Stimulated activated CD8-positive, alpha-beta memory T cell treated with anti-CD3 and anti-CD28 coated beads, Interleukin-4, amount 100 ng/mL, for 4 hours (primary cell): ENCODE data around the gene MED8.

Experiments used
- DNase-seq, 2 donors: peaks; one replicate each; pipeline ENCODE4 v3.0.0-alpha.2; 2020; ENCODE audit warnings: low read depth in 2 of 2, low spot score in 1 of 2

Gene MED8, protein sequence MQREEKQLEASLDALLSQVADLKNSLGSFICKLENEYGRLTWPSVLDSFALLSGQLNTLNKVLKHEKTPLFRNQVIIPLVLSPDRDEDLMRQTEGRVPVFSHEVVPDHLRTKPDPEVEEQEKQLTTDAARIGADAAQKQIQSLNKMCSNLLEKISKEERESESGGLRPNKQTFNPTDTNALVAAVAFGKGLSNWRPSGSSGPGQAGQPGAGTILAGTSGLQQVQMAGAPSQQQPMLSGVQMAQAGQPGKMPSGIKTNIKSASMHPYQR

DNA sequence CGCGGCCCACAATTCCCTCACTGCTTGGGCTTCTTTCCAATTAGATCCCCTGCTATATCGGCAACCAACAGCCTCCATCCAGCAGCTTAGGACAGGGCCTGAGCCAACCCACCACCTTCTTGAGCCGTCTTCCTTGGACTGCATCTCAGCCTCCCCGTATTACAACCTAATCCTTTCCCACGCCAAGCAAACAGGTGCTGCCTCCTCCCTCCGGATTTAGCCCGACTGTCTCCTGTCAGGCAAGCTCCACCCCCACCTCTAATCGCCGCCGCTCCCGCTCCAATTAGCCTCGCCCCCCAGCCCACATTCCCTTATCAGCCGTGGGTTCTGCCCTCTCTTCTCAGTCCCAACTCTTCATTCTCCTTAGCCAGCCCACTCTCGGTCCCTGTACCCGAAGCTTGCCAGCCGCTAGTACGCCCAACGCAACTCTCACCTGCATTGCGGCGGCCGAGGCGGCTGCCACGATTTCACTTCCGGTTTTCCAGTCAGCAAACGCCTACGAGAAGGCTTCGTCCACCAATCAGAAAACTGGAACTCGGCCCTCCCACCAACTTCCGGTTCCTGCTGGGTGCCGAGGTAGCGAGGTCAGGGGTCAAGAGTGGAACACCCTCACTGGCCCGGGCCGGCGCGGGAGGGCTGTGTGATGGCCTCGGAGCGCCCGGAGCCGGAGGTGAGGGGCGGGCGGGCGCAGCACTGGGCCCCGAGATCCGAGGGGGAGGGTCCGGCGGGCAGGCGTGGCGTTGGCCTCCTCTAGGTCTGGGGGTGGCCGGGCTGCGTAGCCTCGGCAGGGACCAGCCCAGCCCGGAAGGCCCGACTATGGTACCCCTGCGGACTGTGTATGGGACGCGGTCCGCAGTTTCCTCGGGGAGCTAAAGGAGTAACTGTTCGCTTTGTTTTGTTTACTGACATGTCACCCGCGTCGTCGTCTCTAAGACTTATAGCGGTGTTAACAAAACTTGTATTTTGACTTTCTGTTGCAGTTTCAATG, at the start of gene MED8, which contains the start of gene SZT2:
TSS of gene MED8 (minus strand) at position 475 of the 988 bp plus-strand sequence. CDS start at position 439, 36 bp downstream.
TSS of gene SZT2 (plus strand) at position 574 of the 988 bp plus-strand sequence. CDS start at position 644, 70 bp downstream.
- DNase-seq, result peak; percentile 83 to 89

DNA sequence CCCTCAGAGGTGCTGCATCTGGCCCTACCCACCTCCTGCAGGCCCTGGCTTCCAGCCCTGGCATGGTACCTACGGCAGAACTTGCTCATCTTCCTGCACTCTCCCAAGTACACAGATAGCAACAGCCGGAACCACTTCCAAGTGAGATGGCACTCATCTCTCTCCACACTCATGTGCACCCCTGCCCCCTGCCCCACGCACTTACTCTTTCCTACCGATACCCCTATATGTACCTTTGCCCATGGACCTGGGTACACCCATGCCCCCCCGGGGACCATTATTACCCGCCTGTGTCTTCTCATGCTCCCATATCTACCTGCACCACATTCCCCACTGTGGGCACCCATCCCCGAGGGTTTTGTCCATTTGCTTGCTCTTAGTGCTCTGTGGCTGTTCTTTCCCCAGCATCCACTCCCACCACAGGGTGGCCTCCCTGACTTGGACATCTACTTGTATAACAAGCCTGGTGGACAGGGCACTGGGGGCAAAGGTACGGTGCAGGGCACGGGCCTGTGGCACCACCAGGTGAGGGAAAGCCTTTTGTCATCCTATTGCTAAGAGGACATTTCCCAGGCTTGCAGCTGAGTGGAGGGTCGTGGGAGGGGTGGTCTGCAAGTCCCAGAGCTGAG, 49.5 kb upstream of the MED8 start:
- no peak for DNase-seq

DNA sequence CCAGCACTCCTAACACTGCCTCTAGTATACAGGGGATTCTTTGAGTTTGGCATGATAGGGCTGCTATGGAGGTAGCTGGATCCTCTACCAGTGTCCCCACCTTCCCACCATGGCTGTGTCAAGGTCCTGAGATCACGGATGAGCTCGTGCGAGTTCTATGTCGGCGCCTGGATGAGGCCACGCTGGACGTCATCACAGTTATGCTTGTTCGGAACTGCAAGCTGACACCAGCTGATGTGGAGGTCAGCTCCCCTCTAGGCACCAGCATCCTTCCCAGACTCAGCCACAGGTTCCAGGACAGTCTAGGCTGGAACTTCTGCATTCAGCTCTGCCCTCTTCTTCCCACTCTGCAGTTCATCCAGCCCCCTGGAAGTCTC, 49.0 kb upstream of the MED8 start:
- DNase-seq, result no peak

DNA sequence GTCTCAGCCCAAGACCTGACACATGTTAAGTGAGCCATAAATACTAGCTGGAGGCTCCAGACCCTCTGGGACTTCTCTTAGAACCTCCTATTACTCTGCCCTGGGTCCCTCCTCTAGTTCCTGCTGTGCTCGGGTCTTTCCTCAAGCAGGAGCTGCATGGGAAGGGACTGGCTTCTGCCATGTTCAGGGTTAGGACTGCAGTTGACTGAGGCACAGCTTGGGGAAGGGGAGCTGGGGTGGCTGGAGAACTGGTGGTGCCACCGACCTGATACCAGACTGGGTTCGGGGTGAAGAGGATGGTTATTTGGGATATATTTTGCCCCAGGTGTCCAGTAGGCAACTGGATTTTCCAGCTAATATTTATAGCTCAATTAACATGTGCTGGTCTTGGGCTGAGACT, 48.4 kb upstream of the MED8 start:
- DNase-seq, result no peak

DNA sequence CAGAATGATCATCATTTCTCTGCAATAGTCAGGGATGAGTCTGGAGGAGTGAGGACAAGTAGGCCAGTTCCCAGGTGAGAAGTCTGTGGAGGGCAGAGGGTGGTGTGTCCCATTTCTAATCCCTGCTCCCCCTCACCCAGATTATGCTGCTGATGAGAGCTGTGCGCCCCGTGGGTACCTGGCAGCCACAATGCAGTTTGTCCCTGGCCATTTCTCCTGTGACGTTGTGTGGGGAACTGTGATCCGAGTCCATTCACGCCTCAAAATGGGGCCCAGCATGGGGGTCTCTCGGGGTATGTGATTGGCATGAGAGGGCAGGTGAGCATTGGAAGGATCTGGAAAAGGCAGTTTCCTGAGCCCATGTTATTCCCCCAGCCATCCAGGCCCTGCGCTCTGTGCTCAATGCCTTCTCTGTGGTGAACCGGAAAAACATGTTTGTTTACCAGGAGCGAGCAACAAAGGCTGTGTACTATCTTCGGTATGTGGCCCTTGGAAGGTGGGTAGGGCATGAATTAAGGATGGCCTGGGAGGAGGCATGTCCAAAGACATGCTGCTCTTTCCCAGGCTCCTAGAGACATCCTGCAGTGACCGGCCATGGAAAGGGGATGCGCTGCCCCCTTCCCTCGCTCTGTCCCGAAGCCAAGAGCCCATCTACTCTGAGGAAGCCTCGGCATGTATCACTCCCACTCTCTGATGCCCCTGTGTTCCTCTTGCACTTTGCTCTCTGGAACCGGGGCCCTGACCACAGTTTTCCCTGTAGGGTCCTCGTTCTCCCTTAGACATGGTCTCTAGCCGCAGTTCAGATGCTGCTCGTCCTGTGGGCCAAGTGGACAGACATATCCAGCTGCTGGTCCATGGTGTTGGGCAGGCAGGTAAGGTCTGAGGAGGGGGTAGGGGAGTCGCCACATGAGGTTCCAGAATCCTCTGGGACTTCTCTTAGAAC, 47.7 kb upstream of the MED8 start:
- no peak for DNase-seq

DNA sequence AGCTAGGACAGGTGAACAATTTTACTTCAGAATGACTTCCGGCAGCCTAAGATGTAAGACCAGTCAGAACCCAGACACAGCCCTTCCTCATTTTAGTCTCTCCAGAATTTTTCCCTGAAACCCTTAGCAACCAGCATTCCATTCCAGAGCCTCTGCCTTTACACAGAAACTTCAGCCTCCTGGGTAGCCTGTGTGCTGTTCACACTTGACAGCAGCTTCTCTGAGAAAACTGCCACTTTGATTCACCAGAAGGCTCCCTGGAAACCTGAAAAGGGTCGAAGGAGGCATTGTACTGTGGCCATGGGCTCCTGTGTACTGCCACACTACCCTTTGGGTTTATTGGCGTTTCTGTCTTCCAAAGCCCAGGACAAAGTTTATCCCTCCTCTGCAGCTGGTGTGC, 46.8 kb upstream of the MED8 start:
- no peak for DNase-seq

DNA sequence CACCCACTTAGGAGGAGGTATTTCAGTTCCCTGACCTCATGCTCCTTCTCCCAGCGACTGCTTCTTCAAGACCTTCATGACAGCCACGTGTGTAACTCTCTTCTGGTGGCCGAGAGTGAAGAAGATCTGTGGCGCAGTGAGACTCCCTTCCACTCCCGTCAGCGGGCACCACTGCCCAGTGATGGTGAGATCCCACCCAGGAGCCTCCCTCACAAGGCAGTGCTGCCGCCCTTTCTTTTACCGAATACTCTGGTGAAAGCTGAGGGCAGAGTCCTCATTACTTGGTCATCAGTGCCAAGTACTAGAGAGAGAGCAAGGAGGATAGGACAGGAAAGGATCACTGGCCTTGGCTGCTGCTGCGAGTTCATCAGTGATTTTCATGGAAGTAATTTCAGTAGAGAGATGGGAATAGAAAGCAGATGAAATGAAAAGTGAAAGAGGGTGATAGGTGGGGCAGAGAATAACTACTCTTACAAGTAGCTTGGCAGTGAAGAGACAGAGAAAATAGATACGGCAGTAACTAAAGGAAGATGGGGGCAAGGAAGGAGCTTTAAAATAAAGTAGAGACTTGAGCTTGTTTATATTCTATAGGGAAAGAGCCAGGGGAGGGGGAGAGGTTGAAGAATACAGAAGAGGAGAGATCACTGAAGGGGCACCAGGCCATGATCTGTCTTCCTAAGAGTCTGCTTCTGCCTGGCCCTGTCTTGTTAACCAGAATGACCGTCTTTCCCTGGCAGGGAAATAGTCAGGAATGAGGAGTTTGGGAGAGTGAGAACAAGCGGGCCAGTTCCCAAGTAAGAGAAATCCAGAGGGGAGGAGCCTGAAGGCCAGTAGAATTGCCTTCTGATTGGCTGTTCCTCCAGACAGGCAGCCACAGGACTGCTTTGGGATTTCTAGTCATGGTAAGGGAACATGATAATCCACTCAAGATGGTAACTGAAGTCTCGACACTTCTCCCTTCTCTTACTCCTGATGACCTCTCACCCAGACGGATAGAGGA, 45.8 kb upstream of the MED8 start:
- DNase-seq, result no peak

DNA sequence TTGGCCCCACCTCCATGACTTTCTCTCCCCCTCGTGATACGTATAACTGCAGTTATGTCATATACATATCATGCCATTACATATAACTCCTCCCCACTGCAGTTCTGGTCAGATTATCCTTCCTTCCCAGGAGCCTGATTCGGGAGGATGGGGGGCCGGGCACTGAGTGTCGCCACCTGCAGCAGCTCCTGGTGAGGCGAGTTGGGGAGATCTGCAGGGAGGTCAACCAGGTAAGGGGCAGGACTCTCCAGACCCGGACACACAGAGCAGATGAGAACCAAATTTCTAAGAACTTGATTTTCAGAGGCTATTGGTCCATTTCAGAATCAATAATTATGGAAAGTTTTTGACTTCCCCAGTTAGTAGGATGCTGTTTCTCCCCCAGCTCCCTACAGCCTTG, 44.7 kb upstream of the MED8 start:
- DNase-seq, result no peak

DNA sequence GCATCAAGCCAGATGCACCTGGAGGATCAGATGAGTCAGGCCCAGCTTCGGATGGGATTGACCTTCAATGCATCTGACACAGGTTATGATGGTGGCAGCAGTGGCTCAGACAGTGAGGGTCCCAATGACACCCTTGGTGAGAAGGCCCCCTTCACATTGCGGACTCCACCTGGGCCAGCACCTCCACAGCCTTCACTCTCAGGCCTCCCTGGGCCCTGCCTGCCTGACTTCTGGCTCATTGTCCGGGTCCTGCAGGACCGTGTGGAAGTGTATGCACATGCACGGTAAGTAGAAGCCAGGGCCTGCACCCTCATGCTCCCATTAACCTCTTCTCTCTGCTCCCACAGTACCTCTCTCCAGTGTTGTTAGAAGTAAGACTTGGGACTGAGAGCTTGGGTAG, 43.3 kb upstream of the MED8 start:
- DNase-seq, result no peak

DNA sequence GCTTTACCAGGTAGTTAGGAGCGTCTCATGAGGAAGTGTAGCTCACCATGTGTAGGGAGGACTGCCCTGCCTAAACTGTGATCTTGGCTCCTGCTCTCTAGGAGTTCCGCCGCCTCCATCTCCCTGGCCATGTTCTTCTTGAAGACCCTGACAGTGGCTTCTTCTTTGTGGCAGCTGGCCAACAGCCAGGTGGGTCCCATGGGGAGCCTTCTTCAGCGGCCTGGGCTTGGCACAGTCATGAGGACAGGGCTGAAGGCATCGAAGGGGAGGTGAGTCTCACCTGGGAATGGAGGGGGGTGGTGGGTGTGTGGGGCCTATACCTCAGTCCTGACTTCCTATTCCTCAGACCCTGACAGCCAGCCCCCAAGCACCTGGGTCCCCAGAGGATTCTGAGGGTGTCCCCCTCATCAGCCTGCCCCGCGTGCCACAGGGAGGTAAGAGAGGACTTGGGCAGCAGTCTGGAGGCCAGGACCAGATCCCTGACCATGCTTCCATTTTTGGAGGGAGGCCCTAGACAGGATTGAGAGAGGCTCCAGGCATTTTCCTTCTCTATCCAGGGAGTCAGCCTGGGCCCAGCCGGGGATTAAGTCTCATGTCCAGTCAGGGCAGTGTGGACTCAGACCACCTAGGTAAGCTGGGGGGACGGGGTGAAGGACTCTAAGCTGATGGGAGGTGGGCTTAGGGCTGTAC, 42.7 kb upstream of the MED8 start:
- DNase-seq, result no peak

DNA sequence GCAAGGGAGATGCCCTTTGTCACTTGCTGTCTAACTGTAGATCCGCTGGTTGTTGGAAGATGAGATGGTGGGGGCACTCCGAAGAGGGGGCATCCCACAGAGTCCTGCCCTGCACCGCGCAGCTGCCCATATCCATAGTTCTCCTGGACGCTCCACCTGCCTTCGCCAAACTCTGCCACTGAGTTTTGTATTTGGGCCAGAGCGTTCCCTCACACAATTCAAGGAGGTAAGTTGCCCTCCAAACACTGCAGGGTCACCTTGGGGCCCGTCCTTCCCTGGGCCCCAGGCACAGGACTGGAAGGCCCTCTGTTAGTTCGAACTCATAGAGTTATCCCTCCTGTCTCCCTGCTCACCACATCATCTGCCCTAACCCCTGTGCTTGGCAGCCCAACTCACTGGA, 42.1 kb upstream of the MED8 start:
- DNase-seq, result no peak

DNA sequence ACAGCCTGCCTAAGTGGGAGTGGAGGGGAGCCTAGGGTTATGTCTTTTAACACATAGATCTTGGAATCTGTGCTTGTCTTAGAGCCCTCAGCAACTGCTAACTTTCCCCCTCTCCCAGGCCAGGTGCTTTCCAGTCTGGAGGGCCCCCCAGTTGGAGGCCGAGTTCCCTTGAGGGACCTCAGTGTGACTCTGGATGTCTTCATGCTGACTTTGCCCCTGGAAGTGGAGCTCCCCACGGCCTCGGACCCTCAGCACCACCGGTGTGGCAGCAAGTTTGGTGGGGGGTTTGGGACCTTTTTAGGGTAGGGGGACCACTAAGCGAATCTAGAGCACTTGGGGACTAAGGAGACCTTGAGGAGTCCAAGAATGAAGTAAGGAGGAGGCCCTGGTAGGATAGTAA, 41.2 kb upstream of the MED8 start:
- no peak for DNase-seq

DNA sequence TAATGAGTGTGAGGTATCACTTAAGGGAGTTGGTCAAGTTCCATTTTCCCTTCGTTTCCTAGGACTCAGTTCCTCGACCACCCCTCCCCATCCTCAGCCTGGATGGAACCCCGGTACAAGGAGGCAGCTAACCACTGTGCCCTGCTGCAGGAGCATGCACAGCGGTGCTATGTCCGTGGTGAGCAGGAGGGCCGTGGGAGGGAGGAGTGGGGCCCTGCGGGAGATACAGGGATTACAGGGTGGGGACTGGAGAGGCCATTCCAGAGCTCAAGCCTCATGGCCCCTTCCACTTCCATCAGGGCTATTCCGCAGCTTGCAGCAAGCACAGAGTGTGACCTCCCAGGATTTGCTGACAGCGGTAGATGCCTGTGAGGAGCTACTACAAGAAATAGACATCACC, 38.3 kb upstream of the MED8 start:
- DNase-seq, result no peak

DNA sequence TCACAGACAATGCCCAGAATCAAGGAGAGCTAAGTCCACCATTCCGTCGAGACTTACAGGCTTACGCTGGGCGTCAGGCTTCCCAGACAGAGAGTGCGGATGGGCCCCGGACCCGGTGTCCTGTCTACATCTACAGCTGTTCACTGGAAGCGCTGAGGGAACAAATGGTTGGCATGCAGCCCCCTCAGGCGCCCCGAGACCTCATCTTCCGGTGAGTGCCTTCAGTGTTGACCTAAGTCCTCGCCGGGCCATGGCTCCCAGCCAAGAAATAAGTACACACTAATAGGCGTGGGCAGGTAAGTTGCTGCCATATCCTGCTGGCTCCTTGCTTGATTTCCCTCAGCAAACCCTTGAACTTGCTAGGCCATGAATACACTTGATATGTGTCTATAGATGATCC, 37.9 kb upstream of the MED8 start:
- no peak for DNase-seq

DNA sequence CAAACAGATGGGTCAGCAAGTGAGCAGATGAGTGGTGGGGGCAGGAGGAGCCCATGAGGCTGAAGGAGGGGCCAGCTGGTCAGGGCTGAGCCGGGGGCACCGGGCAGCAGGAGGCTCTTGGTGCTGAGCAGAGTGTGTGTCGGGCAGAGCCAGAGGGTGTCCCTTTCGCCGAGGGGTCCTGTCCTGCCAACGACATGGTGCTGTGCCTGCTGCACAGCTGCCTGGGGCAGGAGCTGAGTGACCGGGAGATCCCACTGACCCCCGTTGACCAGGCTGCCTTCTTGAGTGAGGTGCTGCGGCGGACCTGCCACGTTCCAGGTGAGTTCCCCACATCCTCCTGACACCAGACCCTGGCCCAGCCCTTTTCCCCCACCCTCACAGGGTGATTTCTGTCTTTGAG, 36.6 kb upstream of the MED8 start:
- DNase-seq, result no peak

DNA sequence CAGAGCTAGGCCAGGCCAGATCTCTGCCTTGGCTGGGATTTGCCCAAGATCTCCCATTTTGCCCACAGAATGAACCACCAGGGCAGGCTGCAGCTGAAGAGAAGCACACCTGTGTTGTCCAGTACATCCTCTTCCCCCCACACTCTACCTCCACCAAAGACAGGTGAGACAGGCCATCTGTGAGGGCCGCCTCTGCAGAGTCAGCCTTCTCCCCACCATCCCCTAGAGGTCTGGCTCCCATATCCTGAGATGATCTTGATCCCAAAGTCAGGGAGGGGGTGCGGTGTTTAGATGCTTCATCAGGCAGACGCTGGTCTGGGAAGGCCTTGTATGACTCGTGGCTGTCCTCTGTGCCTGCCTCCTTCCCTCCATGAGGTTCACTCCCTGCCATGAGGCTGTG, 35.4 kb upstream of the MED8 start:
- no peak for DNase-seq

DNA sequence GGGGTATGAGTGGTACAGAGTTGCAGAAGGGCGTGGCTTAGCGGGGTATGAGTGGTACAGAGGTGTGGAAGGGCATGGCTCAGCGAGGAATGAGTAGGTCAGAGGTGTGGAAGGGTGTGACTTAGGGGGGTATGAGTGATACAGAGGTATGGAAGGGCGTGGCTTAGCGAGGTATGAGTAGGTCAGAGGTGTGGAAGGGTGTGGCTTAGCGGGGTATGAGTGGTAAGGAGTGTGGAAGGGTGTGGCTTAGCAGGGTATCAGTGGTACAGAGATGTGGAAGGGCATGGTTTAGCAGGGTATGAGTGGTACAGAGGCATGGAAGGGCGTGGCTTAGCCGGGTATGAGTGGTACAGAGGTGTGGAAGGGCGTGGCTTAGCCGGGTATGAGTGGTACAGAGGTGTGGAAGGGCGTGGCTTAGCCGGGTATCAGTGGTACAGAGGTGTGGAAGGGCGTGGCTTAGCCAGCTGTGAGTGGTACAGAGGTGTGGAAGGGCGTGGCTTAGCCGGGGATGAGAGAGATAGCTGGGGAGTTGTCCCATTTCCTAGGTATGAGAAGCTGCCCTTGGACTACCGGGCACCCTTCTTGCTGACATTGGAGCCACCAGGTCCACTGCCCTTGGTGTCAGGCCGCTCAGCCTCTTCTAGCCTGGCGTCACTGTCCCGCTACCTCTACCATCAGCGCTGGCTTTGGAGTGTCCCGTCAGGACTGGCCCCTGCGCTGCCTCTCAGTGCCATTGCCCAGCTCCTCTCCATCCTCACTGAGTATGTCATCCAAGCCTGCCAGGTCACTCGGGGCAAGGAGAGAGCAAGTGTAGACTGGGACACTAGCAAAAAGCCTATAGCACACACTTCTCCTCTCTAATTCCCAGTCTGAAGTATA, 34.3 kb upstream of the MED8 start:
- no peak for DNase-seq
